Retinal pigment epithelial cell (primary cell): ENCODE results near the gene DNAH14.

Source experiments
- DNase-seq: peaks from one replicate; pipeline ENCODE4 v3.0.0-alpha.2; 2010; ENCODE audit warnings: low read depth
- H3K4me3 ChIP-seq: 2 replicates; pipeline ENCODE4 v1.5.1; 2011; ENCODE audit warnings: mild to moderate bottlenecking, low read length, control low read depth, moderate library complexity
- TF ChIP-seq, protein P1 (sequence below): conservative IDR thresholded peaks from 2 replicates; pipeline ENCODE4 v1.5.1; 2011; ENCODE audit warnings: low read depth, low read length, control low read depth, inconsistent platforms

Gene DNAH14

DNA sequence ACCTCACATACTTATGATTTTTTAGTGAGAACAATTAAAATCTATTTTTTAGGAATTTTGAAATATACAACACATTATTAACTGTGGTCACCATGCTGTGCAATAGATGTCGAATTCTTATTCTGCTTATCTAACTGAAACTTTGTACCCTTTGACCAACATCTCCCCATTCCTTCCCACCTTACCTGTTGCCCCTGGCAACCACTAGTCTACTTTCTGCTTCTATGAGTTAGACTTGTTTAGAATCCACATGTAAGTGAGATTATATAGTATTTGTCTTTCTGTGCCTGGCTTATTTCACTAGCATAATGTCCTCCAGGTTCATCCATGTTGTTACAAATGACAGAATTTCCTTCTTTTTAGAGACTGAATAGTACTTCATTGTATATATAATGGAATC lies 330.1 kb downstream of the DNAH14 start:
- no peak for DNase-seq
- no peak overlapping the region for H3K4me3 ChIP-seq
- TF ChIP-seq, protein P1, sequence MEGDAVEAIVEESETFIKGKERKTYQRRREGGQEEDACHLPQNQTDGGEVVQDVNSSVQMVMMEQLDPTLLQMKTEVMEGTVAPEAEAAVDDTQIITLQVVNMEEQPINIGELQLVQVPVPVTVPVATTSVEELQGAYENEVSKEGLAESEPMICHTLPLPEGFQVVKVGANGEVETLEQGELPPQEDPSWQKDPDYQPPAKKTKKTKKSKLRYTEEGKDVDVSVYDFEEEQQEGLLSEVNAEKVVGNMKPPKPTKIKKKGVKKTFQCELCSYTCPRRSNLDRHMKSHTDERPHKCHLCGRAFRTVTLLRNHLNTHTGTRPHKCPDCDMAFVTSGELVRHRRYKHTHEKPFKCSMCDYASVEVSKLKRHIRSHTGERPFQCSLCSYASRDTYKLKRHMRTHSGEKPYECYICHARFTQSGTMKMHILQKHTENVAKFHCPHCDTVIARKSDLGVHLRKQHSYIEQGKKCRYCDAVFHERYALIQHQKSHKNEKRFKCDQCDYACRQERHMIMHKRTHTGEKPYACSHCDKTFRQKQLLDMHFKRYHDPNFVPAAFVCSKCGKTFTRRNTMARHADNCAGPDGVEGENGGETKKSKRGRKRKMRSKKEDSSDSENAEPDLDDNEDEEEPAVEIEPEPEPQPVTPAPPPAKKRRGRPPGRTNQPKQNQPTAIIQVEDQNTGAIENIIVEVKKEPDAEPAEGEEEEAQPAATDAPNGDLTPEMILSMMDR: no peak

DNA sequence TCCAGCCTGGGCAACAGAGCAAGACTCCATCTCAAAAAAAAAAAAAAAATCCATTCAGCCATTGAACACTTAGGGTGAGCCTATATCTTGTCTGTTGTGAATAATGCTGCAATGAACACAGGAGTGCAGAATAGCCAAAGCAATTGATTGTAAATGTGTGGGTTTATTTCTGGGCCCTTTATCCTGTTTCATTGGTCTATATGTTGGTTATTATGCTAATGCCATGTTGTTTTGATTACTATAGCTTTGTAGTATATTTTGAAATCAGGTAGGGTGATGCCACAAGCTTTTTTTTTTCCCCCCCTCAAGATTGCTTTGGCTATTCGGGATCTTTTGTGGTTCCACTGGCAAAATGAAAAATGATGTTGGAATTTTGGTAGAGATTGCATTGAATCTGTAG lies 330.8 kb downstream of the DNAH14 start:
- no peak for DNase-seq
- TF ChIP-seq, protein P1: no peak
- H3K4me3 ChIP-seq: no peak overlapping the region

DNA sequence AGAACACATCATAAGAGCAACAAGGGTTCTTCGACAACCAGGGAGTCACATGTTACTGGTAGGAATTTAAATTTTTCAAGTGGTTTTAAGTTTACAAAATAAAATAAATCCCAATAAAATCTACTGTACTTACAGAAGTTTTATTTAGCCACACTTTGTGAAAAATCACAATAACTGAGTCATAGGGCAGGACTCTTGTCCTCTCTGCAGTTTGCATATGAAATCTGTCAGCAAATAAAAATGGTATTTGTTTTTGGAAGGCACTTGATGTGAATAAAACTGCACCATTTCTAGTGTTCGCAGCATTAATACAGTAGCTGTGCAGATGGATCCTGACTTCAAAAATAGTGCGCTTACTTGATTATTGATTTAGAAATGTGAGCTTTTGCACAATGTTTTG lies 348.0 kb downstream of the DNAH14 start:
- TF ChIP-seq, protein P1: no peak
- H3K4me3 ChIP-seq: no peak overlapping the region
- no peak for DNase-seq

DNA sequence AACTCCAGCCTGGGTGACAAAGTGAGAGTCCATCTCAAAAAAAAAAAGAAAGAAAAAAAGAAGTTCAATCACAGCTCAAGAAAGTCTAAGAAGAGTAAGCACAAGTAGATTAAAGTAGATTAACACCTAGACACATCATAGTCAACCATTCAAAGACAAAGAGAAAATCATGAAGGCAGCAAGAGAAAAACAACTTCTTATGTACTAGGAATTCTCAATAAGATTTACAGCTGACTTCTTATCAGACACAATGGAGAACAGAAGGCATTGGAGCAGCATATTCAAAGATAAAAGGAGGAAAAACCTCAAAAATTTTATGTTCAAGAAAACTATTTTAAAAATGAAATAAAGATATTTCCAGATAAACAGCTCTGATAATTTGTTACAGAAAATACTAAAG lies 351.1 kb downstream of the DNAH14 start:
- no peak for DNase-seq
- TF ChIP-seq, protein P1: no peak
- no peak overlapping the region for H3K4me3 ChIP-seq

DNA sequence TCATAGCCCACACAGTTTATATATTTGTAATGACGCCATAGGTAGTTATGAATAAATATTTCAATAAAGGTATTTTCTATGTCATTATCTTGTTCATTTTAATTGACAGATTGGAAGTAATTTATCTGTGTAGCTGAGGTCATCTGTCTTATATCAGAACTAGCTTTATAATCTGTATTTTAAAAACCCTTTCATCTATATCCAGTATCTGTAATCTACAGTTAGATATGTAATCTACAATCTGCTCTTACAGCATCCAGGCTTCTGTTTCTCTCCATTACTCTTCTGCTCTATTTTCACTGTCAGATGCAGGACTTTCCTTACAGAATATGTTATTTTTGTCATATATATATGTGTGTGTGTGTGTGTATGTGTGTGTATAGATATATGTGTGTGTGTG lies 360.8 kb downstream of the DNAH14 start:
- no peak for DNase-seq
- H3K4me3 ChIP-seq: no peak overlapping the region
- TF ChIP-seq, protein P1: no peak

DNA sequence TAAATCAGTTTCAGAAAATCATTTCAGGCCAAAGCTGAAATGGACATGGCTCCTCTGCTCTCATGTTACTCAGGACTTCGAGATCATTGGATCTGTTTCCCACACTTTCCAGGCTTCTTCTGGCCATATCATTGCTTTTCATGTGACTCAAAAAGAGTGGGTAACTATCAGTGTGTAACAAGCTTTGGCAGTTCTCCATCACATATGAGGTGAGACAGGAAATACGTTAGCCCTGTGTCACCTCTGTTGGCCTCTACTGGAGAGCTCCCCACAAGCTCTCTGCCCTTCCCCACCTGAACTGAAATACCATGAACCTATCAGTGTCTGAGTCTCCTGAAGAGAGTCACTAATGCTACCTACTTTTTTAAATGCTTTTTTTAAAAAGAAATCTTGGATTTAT lies 370.1 kb downstream of the DNAH14 start:
- H3K4me3 ChIP-seq: no peak overlapping the region
- TF ChIP-seq, protein P1: no peak
- DNase-seq: no peak

DNA sequence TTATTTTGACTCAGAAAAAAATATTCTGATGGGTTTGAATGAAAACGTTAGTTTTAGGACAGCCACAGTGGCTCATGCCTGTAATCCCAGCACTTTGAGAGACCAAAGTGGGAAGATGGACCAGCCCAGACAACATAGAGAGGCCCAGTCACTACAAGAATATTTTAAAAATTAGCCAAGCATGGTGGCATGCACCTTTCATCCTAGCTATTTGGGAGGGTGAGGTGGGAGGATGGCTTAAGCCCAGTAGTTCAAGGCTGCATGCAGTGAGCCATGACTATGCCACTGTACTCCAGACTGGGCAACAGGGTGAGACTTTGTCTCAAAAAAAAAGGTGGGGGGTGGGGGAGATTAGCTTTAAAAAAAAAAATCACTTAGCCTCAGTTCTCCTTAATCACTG lies 370.9 kb downstream of the DNAH14 start:
- H3K4me3 ChIP-seq: no peak overlapping the region
- TF ChIP-seq, protein P1: no peak
- DNase-seq: no peak
